DMS79 treated with DMSO at 0.1 percent for 48 hours (cell line): ENCODE data around the gene CGB1.
A peak's percentile ranks its signal among the peaks of the same experiment; 100 is the strongest.
"Not testable (repeated sequence)": the region's sequence is repeated elsewhere in the genome, so short reads cannot be mapped to it uniquely, and the experiment has no call there.

Experiments
- DNase-seq: peaks from one replicate; lab custom pipeline; 2025; lab: John Stamatoyannopoulos, UW

CGB1 gene

GRCh38 chr19:49057636-49058234 is 21.0 kb upstream of the CGB1 start, which contains the start of gene CGB7:
Gene CGB7, minus strand, starts transcription at chr19:49057749. Its CDS starts 2,374 bp downstream, at chr19:49055375.
- peak; percentile 4 for DNase-seq

- DNase-seq: not testable (repeated sequence)
Observed at GRCh38 chr19:49056902-49057596, 20.4 kb upstream of the CGB1 start.

- peak; percentile 49 for DNase-seq
Observed at GRCh38 chr19:49056101-49056901, 19.6 kb upstream of the CGB1 start.

GRCh38 chr19:49050376-49051033 is 13.8 kb upstream of the CGB1 start:
- not testable (repeated sequence) for DNase-seq

- DNase-seq: not testable (repeated sequence)
Observed at GRCh38 chr19:49049834-49050233, 13.1 kb upstream of the CGB1 start.

- not testable (repeated sequence) for DNase-seq
Observed at GRCh38 chr19:49049011-49049410, 12.3 kb upstream of the CGB1 start, which contains the start of gene CGB8. Gene CGB8, minus strand, starts transcription at chr19:49049111. Its CDS starts 372 bp downstream, at chr19:49048739.

GRCh38 chr19:49043548-49043947 is 6.9 kb upstream of the CGB1 start, which contains the start of gene CGB5:
Gene CGB5, plus strand, starts transcription at chr19:49043848. Its CDS starts 362 bp downstream, at chr19:49044210.
- DNase-seq: not testable (repeated sequence)

GRCh38 chr19:49042666-49043065 is 6.0 kb upstream of the CGB1 start:
- DNase-seq: not testable (repeated sequence)

- DNase-seq: no peak
Observed at GRCh38 chr19:49042177-49042576, 5.5 kb upstream of the CGB1 start.

- not testable (repeated sequence) for DNase-seq
Observed at GRCh38 chr19:49039736-49040135, 3.0 kb upstream of the CGB1 start.

GRCh38 chr19:49038557-49039276 is 2.0 kb upstream of the CGB1 start:
- not testable (repeated sequence) for DNase-seq

- DNase-seq: not testable (repeated sequence)
Observed at GRCh38 chr19:49038111-49038510, 1.4 kb upstream of the CGB1 start.

GRCh38 chr19:49031642-49032301 is 4.9 kb downstream of the CGB1 start, which contains the start of gene CGB2:
Gene CGB2, plus strand, starts transcription at chr19:49031890. Its CDS starts 206 bp downstream, at chr19:49032096.
- peak; percentile 18 for DNase-seq

GRCh38 chr19:49030323-49030722 is 6.4 kb downstream of the CGB1 start:
- not testable (repeated sequence) for DNase-seq

GRCh38 chr19:49029749-49030148 is 6.9 kb downstream of the CGB1 start:
- DNase-seq: not testable (repeated sequence)

- not testable (repeated sequence) for DNase-seq
Observed at GRCh38 chr19:49028686-49029085, 8.0 kb downstream of the CGB1 start.

- not testable (repeated sequence) for DNase-seq
Observed at GRCh38 chr19:49025599-49025998, 11.1 kb downstream of the CGB1 start.

- DNase-seq: not testable (repeated sequence)
Observed at GRCh38 chr19:49025088-49025487, 11.6 kb downstream of the CGB1 start.

- DNase-seq: not testable (repeated sequence)
Observed at GRCh38 chr19:49024233-49024632, 12.5 kb downstream of the CGB1 start, which contains the start of gene CGB3. Gene CGB3, minus strand, starts transcription at chr19:49024333. Its CDS starts 362 bp downstream, at chr19:49023971.

GRCh38 chr19:49022116-49022515 is 14.6 kb downstream of the CGB1 start:
- DNase-seq: no peak
